RCC 7860 (cell line): ENCODE results near the gene RD3L.

Experiments
- DNase-seq: peaks from one replicate; pipeline ENCODE4 v3.0.0-alpha.2; 2015; ENCODE audit warnings: low spot score
- FAIRE-seq: peaks from 2 replicates; lab custom pipeline; 2012; peaks lifted over from hg19 to GRCh38; lab: Jason Lieb, UNC

Gene RD3L

DNA sequence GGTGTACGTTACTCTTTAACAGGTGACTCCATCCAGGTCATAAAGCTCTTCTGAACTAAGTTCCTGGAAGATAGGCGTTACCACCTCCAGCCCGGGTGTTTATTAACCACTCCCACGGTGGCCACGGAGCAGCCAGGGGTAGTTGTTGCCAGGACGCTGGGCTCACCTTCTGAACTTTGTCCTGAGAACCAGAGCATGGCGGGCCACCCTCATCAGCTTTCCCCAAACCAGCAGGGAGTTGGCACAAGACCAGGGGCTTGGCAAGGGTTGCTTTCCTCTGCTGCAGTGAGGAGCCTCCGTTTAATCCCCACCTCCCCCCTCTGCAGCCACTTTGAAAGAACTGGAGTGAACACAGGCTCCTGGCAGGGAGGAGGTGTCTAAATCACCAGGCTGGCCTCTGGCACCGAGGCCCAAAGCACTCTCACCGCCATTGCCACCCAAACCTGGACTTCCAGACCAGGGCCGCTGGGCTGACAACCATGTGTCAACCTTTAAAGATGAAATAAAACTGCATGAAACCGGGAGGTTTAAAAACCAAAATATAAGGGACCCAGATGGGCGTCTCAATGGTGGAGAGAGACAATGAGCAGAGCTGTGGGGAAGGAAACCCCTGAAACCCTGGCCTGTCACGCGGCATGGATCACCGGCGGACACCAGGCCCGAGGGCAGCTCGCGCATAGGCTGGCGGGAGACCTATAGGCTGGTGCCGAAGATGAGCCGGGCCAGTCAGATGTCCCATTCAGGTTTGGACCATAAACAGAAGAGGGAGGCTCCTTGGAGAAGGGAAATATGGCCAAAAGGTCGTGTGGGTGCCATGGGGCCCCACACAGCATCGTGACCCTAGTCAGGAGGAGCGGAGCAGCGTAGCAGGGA is 45.0 kb downstream of the RD3L start:
- FAIRE-seq: peak; percentile 81

DNA sequence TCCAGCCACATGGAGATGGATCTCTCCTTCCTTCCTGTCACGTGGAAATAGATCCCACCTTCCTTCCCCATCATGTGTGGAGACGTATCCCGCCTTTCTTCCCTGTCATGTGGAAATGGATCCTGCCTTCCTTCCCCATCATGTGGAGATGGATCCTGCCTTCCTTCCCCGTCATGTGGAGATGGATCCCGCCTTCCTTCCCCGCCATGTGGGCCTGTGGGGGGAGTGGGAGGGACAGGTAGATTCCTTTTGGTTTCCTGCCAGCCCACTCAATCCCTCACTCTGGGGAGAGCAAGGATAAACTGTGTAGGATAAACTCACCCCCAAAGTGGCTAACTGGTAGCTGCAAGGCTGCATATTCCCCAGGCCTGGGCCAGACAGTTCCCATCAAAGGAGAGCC is 45.8 kb downstream of the RD3L start:
- DNase-seq (no peak), FAIRE-seq (no peak)

More for the DNA sequence above, 45.0 kb downstream of the RD3L start:
- DNase-seq: peak; percentile 57

DNA sequence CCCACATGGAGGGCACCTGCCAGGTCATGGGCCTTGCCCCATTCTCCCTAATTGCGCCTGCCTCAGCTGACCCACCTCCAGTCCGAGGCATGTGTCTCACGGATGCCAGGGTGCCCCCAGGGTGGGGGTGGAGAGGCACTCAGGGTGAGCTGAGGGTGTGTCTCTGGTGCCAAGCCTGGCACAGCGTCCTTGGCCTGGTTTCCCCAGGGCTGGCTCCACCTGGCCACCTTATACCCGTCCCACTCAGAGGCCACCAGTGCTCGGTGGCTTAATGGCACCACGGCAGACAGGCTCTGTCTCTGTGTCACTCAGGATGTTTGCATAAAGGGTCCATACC is 47.6 kb downstream of the RD3L start:
- no peak for FAIRE-seq

DNA sequence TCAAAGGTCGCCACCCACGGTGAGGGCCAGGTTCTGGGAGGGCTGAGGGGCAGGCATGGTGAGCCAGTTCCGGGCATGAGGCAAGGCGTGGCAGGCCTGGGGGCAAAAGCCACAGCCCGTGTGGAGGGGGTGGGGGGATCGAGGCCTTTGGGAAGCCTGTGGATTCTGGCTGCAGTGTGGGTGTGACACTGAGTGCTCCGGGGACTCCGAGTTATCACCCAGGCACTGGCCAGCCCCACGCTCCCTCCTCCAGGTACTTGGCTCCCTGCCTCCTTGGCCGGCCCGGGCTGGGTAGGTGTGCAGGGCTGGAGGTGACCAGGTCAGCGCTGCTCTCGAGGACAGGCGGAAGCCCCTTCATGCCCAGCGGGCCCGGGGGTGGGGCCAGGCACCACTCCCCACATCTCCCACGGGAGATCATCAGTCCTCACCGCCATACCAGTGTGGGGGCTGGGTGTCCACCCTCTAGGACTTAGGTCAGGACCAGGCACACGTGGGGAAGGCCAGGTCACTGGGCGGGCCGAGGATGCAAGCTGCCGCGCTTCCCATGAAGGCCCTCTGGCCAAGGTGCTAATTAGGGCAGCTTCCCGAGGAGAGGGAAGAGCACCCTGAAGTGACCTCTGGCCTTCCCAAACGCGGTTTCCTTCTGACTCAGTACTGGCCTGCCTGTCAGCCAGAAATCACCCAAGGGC is 48.2 kb downstream of the RD3L start:
- no peak for FAIRE-seq
- no peak for DNase-seq

More for the DNA sequence above, 47.6 kb downstream of the RD3L start:
- no peak for DNase-seq

DNA sequence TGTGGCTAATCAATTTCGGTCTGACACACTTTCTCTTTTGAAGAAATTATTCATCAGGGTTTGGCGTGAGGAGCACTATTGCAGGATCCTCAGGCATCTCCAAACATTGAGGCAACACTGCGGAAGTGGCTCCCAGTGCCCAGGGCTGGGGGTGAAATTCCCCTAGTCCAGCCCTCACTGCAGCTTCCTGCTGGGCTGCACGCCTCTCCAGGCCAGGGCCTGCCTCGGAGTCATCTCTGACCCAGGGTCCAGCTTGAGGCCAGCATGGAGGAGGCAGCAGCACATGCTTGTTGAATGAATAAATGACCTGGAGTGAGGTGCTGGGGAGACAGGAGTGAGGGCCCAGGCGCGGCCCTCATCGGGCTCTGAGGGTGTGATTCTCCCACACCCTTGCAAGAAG is 50.1 kb downstream of the RD3L start:
- FAIRE-seq: no peak

DNA sequence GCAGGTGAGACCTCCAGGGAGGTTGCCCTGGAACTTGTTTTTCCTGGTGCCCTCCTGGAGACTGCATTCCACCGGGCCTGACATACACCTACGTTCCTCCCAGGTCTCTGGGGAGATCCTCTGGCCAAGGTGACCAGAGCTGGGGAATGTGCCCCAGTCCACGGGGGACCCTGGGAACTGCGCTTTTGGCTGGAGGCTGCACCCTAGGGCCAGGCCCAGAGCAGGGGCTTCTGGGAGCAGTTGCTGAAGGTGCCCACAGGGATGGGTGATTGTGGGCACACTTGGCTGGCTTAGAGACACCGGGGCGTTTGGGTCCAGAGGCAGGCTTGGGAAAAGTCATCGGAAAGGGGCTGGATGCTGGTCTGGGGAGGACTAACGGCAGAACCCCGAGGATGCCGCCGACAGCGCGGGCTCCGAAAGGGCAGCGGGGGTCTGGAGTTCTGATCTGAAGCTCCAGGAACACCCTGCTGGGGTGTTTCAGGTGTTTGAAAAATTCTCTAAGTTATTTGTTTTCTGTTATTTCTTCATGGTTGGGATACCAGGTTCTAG is 50.6 kb downstream of the RD3L start:
- FAIRE-seq: no peak
- DNase-seq: no peak

More for the DNA sequence above, 50.1 kb downstream of the RD3L start:
- no peak for DNase-seq

DNA sequence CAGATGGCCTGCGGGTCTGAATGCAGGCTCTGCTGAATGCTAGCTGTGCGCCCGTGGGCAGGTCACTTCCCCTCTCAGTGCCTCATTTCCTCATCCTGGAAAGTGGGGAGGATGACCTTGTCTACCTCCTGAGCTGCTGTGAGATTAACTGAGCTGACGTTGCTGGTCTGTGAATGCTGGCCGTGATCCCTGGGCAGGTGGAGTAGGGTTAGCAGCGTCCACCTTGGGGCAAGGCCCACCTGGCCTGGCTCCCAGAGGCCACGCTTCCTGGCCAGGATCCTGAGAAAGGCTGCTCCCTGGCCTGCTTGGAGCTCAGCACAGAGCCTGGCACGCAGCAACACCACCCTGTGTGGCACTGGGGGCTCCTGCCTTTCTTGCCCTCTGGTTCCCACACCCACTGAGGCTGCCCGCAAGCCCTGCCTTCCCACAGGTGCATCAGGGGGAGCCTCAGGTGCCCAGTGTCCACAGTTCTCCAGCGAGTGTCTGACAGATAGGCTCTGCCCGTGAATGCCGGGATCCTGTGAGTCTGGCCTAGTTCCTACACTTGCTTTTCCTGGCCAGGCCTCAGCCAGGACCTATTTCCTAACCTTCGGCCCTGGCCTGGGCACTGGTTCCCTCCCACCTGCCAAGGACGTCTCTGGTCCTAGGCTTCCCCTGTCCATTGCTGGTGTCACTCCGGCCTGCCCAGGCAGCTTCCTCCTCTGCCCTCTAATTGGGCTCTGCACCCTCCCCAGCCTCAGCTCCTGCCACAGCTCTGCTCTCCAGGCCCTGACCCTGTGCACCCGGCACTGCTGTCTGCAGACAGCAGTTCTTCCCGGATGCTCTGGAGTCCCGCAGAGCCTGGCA is 51.3 kb downstream of the RD3L start:
- DNase-seq (no peak), FAIRE-seq (no peak)
